Measurements from ENCODE around the gene HECW1.

The HECW1 gene

DNA sequence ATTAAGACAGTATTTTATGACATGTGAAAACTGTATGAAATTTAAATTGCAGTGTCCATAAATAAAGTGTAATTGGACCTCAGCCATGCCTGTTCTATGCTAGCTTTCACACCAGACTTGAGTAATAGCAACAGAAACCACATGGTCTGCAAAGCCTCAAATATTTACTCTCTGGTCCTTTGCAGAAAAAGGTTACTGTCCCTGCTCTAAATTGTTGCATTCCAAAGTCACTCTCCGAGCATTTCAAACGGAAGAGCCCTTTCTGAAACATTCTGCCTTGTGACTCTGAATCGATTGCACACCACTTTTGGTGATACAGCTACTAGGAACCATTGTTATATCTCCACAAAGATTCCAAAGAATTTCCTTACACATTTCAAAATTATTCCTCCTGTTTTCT lies 389.4 kb downstream of the HECW1 start:
- DNase-seq (ENCODE audit: low read depth in 3 of 3), result no peak

- DNase-seq (ENCODE audit: low read depth in 3 of 3), result no peak
These were observed 390.5 kb downstream of the HECW1 start for GRCh38 chr7:43502941-43503340.

DNA sequence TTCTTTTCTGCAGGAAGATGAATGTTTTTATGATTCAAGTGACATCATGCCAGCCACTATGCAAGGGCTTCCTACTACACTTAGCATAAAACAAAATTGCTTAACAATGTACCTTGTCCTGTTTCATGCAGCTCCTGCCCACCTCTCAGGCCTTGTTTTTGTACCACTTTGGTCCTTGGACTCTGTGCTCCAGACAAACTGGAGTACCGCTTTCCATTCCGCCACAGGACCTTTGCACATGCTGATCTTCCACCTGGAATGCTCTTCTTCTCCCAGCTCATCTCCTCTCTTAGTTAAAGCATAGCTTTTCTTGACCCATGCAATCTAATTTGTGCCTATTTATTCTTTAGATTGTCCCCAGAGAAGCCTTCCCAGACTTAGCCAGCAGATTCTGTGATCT lies 393.0 kb downstream of the HECW1 start:
- DNase-seq (ENCODE audit: low read depth in 3 of 3), result no peak

- no peak for DNase-seq (ENCODE audit: low read depth in 3 of 3)
These were observed 394.0 kb downstream of the HECW1 start for GRCh38 chr7:43506460-43506859.

- no peak for DNase-seq (ENCODE audit: low read depth in 3 of 3)
These were observed 396.0 kb downstream of the HECW1 start for GRCh38 chr7:43508461-43508860.

DNA sequence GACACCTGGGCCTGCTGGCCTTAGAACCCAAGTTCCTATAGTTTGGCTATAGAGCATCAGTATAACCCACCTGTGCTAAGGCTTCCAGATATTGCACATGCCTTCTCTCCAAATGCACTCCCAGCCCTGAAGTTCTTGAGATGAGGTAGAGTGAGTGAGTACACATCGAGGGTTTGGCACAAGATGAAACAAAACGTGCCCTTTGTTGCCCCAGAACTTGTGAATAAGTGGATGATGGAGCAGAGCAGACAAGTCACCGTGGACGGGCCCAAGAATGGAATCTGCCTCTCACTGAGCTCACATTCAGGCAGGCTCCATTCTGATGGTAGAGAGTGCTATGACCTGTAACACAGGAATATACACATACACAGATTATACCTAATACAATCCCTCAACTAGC lies 397.5 kb downstream of the HECW1 start:
- DNase-seq (ENCODE audit: low read depth in 3 of 3), result no peak

GRCh38 chr7:43511029-43511428 lies 398.6 kb downstream of the HECW1 start:
- no peak for DNase-seq (ENCODE audit: low read depth in 3 of 3)

DNA sequence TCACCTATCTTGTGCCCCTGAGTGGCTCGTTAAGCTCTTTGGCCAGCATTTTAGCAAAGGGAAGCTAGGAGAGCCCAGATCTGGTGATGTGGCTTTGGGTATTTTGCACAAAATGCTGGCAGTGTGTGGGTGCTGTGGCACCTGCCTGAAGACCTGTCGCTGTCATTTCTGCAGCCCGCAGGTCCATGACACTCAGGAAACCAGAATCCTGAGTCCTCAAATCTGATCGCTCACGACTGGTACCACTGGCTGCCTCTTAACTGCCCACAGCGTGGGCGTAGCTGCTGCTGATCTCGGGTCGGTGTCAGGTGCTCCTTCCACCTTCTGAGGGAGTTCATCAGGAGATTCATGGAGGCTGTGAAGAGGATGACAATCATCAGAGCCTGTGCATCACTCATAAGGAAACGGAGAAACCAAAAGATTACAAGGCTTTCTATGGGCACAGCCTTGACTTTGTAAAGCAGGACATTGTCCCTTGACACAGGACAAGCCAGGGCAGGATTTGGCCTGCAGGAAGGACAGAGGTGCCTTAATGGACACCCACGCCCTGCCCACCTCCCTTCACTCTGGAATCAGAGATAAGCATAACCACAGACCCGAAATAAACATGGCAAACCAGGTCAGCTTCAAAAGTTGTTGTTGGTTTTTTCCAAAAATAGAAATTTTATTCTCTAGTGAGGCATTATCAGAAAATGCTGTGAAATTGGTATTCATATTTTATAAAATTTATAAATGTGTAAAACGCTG lies 399.5 kb downstream of the HECW1 start:
- DNase-seq (ENCODE audit: low read depth in 3 of 3), result no peak

DNA sequence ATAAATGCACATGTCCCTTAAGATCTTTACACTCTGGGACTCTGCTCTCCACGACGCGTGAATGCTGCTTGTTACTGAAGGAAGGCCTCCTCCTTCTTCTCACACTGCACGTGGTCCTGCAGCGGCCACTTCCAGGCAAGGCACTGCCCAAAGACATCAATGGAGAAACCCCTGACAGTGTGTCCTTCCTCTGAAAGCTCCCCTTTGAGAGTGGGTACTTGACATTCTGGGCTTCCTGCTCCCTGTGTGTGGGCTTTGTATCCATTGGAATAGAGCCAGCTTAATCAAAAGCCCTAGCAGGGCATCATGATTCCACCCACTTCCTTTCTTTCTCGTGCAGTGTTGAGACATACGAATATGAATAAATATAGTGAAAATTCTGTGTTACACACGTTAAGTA lies 400.8 kb downstream of the HECW1 start:
- DNase-seq (ENCODE audit: low read depth in 3 of 3), result no peak

- no peak for DNase-seq (ENCODE audit: low read depth in 3 of 3)
These were observed 404.3 kb downstream of the HECW1 start for GRCh38 chr7:43516581-43517342.

GRCh38 chr7:43517464-43517863 lies 405.0 kb downstream of the HECW1 start:
- no peak for DNase-seq (ENCODE audit: low read depth in 3 of 3)

- DNase-seq (ENCODE audit: low read depth in 3 of 3), result no peak
These were observed 407.8 kb downstream of the HECW1 start for GRCh38 chr7:43520201-43520600.

- no peak for DNase-seq (ENCODE audit: low read depth in 3 of 3)
These were observed 410.1 kb downstream of the HECW1 start for GRCh38 chr7:43522406-43523156.

- DNase-seq (ENCODE audit: low read depth in 3 of 3), result no peak
These were observed 416.3 kb downstream of the HECW1 start for GRCh38 chr7:43528576-43529354.

GRCh38 chr7:43530553-43531410 lies 418.3 kb downstream of the HECW1 start:
- DNase-seq (ENCODE audit: low read depth in 3 of 3), result no peak

GRCh38 chr7:43531700-43532099 lies 419.3 kb downstream of the HECW1 start:
- no peak for DNase-seq (ENCODE audit: low read depth in 3 of 3)

- no peak for DNase-seq (ENCODE audit: low read depth in 3 of 3)
These were observed 421.5 kb downstream of the HECW1 start for GRCh38 chr7:43533801-43534479.

DNA sequence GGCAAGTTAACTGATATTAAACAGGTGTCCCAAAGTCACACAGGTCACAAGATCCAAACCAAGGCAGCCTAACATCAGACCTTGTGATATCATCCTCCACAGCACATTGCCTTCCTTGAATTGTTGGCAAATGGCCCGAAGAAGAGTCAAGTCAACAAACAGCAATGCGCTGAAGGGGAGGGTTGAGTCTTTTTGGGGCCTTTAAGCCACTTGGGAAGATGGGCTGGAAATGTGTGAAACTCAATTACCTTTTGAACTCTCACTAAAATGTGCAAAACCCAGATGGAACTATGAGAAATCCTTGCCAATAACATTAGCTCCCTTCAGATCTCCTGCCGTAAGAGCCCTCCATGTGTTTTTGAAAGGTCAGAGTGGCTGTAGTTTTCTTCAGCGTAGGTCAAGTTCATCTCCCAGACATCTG lies 422.6 kb downstream of the HECW1 start:
- DNase-seq (ENCODE audit: low read depth in 3 of 3), result no peak

DNA sequence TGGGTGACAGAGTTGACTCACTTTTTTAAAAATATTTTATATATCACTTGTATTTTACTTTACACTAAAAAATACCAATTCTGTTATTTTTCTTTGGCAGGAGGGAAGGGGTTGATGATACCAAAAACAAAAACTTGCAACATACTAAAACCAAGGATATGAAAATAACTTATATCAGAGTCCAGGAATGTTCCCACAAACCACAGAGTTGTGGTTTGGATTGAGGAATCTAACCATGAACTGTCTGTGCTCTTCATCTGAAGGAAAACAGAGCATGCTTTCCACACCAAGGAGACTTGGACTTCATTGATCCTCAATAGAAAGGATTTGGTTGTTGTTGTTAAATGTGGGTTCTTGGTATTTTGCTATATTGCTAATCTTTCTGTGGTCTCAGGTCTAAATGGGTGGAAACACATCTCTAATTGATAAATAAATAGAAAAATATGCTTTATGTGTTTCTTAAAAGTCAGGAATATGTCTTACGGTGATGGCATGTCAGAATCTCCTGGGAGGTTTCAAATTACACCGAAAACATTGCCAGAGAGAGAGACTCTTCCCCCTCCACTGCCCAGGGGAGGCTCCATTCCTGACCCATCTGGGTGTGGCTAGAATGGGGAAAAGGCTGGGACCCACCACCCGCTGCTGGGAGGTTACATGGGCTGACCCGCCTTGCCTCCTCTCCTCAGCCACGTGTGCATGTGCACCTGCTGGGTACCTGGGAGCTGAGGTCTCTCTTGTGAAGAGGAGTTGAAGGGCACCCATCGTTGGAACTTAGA lies 423.6 kb downstream of the HECW1 start:
- no peak for DNase-seq (ENCODE audit: low read depth in 3 of 3)
